ENCODE results near the gene SOD1.

DNA sequence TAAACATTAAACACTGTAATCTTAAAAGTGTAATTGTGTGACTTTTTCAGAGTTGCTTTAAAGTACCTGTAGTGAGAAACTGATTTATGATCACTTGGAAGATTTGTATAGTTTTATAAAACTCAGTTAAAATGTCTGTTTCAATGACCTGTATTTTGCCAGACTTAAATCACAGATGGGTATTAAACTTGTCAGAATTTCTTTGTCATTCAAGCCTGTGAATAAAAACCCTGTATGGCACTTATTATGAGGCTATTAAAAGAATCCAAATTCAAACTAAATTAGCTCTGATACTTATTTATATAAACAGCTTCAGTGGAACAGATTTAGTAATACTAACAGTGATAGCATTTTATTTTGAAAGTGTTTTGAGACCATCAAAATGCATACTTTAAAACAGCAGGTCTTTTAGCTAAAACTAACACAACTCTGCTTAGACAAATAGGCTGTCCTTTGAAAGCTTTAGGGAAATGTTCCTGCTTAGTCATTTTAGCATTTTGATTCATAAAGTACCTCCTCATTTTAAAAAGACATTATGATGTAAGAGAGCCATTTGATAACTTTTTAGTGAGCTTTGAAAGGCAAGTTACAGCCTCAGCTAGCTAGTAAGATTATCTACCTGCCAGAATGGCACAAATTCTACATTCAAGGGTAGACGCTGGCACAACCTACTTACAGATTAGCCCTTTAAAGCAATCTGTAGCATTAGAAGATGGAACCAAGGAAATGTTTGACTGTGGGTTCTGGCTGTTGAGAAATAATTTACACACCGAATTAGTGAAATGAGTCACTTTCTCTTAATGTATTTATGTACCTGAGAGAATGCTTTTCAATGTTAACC, 9.4 kb downstream of the SOD1 start:
- no peak for TF ChIP-seq KAT2B (IDR thresholded peaks at IDR 0.05; ENCODE audit: borderline replicate concordance, low read depth, low read length)
- TF ChIP-seq GTF2F1 (IDR thresholded peaks at IDR 0.05; ENCODE audit: low read length), result no peak
- TF ChIP-seq, protein P1, sequence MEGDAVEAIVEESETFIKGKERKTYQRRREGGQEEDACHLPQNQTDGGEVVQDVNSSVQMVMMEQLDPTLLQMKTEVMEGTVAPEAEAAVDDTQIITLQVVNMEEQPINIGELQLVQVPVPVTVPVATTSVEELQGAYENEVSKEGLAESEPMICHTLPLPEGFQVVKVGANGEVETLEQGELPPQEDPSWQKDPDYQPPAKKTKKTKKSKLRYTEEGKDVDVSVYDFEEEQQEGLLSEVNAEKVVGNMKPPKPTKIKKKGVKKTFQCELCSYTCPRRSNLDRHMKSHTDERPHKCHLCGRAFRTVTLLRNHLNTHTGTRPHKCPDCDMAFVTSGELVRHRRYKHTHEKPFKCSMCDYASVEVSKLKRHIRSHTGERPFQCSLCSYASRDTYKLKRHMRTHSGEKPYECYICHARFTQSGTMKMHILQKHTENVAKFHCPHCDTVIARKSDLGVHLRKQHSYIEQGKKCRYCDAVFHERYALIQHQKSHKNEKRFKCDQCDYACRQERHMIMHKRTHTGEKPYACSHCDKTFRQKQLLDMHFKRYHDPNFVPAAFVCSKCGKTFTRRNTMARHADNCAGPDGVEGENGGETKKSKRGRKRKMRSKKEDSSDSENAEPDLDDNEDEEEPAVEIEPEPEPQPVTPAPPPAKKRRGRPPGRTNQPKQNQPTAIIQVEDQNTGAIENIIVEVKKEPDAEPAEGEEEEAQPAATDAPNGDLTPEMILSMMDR (CRISPR knock-in tag; IDR thresholded peaks at IDR 0.05), result no peak
- no peak for TF ChIP-seq CEBPB (IDR thresholded peaks at IDR 0.05; ENCODE audit: borderline replicate concordance, low read depth, low read length)
- TF ChIP-seq, protein P2, sequence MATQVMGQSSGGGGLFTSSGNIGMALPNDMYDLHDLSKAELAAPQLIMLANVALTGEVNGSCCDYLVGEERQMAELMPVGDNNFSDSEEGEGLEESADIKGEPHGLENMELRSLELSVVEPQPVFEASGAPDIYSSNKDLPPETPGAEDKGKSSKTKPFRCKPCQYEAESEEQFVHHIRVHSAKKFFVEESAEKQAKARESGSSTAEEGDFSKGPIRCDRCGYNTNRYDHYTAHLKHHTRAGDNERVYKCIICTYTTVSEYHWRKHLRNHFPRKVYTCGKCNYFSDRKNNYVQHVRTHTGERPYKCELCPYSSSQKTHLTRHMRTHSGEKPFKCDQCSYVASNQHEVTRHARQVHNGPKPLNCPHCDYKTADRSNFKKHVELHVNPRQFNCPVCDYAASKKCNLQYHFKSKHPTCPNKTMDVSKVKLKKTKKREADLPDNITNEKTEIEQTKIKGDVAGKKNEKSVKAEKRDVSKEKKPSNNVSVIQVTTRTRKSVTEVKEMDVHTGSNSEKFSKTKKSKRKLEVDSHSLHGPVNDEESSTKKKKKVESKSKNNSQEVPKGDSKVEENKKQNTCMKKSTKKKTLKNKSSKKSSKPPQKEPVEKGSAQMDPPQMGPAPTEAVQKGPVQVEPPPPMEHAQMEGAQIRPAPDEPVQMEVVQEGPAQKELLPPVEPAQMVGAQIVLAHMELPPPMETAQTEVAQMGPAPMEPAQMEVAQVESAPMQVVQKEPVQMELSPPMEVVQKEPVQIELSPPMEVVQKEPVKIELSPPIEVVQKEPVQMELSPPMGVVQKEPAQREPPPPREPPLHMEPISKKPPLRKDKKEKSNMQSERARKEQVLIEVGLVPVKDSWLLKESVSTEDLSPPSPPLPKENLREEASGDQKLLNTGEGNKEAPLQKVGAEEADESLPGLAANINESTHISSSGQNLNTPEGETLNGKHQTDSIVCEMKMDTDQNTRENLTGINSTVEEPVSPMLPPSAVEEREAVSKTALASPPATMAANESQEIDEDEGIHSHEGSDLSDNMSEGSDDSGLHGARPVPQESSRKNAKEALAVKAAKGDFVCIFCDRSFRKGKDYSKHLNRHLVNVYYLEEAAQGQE (IDR thresholded peaks at IDR 0.05; ENCODE audit: borderline replicate concordance in 1 of 2, low read depth in 1 of 2, low read length in 2 of 2), result no peak
- TF ChIP-seq TEF (CRISPR knock-in tag; IDR thresholded peaks at IDR 0.05), result no peak
- TF ChIP-seq, protein P3, sequence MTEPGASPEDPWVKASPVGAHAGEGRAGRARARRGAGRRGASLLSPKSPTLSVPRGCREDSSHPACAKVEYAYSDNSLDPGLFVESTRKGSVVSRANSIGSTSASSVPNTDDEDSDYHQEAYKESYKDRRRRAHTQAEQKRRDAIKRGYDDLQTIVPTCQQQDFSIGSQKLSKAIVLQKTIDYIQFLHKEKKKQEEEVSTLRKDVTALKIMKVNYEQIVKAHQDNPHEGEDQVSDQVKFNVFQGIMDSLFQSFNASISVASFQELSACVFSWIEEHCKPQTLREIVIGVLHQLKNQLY (CRISPR knock-in tag; IDR thresholded peaks at IDR 0.05), result no peak
- no peak for TF ChIP-seq FOXP1 (IDR thresholded peaks at IDR 0.05)
- no peak for TF ChIP-seq FOXP1 (CRISPR knock-in tag; IDR thresholded peaks at IDR 0.05)
- TF ChIP-seq HDAC2 (CRISPR knock-in tag; IDR thresholded peaks at IDR 0.05), result no peak
- TF ChIP-seq MAFF (IDR thresholded peaks at IDR 0.05; ENCODE audit: low read depth, low read length), result no peak
- no peak for TF ChIP-seq CBFB (CRISPR knock-in tag; IDR thresholded peaks at IDR 0.05)
- TF ChIP-seq SMAD3 (CRISPR knock-in tag; IDR thresholded peaks at IDR 0.05), result no peak
- no peak for TF ChIP-seq KAT8 (CRISPR knock-in tag; IDR thresholded peaks at IDR 0.05)
- TF ChIP-seq HOXA5 (CRISPR knock-in tag; IDR thresholded peaks at IDR 0.05), result no peak
